ENCODE measurements around the gene TACC2.

Gene TACC2

GRCh38 chr10:122096705-122097104 lies 107.7 kb downstream of the TACC2 start:
- no peak overlapping the region for H3K27ac ChIP-seq (ENCODE audit: low read depth, low read length, poor library complexity, severe bottlenecking)
- H3F3A ChIP-seq (ENCODE audit: insufficient read depth, low read length) = no peaks in the 10 kb centered on the region
- H3K4me1 ChIP-seq (ENCODE audit: insufficient read depth, low read length, severe bottlenecking) = no peaks in the 10 kb centered on the region
- H4K20me1 ChIP-seq (ENCODE audit: insufficient read depth, low read length) = no peaks in the 10 kb centered on the region
- H3K36me3 ChIP-seq (ENCODE audit: insufficient read depth, low read length) = no peaks in the 10 kb centered on the region
- H3K4me2 ChIP-seq (ENCODE audit: low read length) = no peak overlapping the region
- no peaks in the 10 kb centered on the region for H3K9me2 ChIP-seq (ENCODE audit: low read depth, low read length)
- no peaks in the 10 kb centered on the region for H3K9me3 ChIP-seq (ENCODE audit: low read length)
- H3K79me2 ChIP-seq (ENCODE audit: insufficient read depth, low read length) = no peaks in the 10 kb centered on the region
- no peak overlapping the region for H3K4me3 ChIP-seq (ENCODE audit: low read depth, low read length, poor library complexity, severe bottlenecking)
- H2AFZ ChIP-seq (ENCODE audit: low read length) = no peak overlapping the region
- H3K9ac ChIP-seq (ENCODE audit: low read length) = no peak overlapping the region
- no peaks in the 10 kb centered on the region for H3K27me3 ChIP-seq (ENCODE audit: insufficient read depth, low read length)
- TF ChIP-seq CTCF (IDR thresholded peaks at IDR 0.05; ENCODE audit: low read length) = no peak

- Histone ChIP-seq H3K4me1 (ENCODE audit: insufficient read depth, low read length, severe bottlenecking) (no peaks in the 10 kb centered on the region), H3K27me3 (ENCODE audit: insufficient read depth, low read length) (0 out of 2 replicates have a peak, but pooled peaks cover 4% of the 10 kb centered on the region), H3K9ac (ENCODE audit: low read length) (no peak overlapping the region), H4K20me1 (ENCODE audit: insufficient read depth, low read length) (no peaks in the 10 kb centered on the region), H3K9me2 (ENCODE audit: low read depth, low read length) (no peaks in the 10 kb centered on the region), H3K36me3 (ENCODE audit: insufficient read depth, low read length) (no peaks in the 10 kb centered on the region), H3K4me3 (ENCODE audit: low read depth, low read length, poor library complexity, severe bottlenecking) (no peak overlapping the region), H3K9me3 (ENCODE audit: low read length) (no peaks in the 10 kb centered on the region), H3K27ac (ENCODE audit: low read depth, low read length, poor library complexity, severe bottlenecking) (no peak overlapping the region), H3K79me2 (ENCODE audit: insufficient read depth, low read length) (no peaks in the 10 kb centered on the region), H2AFZ (ENCODE audit: low read length) (no peak overlapping the region), H3F3A (ENCODE audit: insufficient read depth, low read length) (no peaks in the 10 kb centered on the region), H3K4me2 (ENCODE audit: low read length) (no peak overlapping the region)
- no peak for TF ChIP-seq EZH2 (IDR thresholded peaks at IDR 0.05; ENCODE audit: borderline replicate concordance, low read length)
- no peak for TF ChIP-seq CTCF (IDR thresholded peaks at IDR 0.05; ENCODE audit: low read length)
These were observed 109.0 kb downstream of the TACC2 start for GRCh38 chr10:122097935-122098334.

GRCh38 chr10:122098924-122099323 lies 110.0 kb downstream of the TACC2 start:
- Histone ChIP-seq H3K79me2 (ENCODE audit: insufficient read depth, low read length) (no peaks in the 10 kb centered on the region), H3K4me3 (ENCODE audit: low read depth, low read length, poor library complexity, severe bottlenecking) (no peak overlapping the region), H3K4me1 (ENCODE audit: insufficient read depth, low read length, severe bottlenecking) (no peaks in the 10 kb centered on the region), H3K36me3 (ENCODE audit: insufficient read depth, low read length) (no peaks in the 10 kb centered on the region), H2AFZ (ENCODE audit: low read length) (no peak overlapping the region), H3K4me2 (ENCODE audit: low read length) (no peak overlapping the region), H3K27me3 (ENCODE audit: insufficient read depth, low read length) (0 out of 2 replicates have a peak, but pooled peaks cover 4% of the 10 kb centered on the region), H3K9me3 (ENCODE audit: low read length) (no peaks in the 10 kb centered on the region), H3F3A (ENCODE audit: insufficient read depth, low read length) (no peaks in the 10 kb centered on the region), H4K20me1 (ENCODE audit: insufficient read depth, low read length) (no peaks in the 10 kb centered on the region), H3K9ac (ENCODE audit: low read length) (no peak overlapping the region), H3K27ac (ENCODE audit: low read depth, low read length, poor library complexity, severe bottlenecking) (no peak overlapping the region), H3K9me2 (ENCODE audit: low read depth, low read length) (no peaks in the 10 kb centered on the region)
- no peak for TF ChIP-seq CTCF (IDR thresholded peaks at IDR 0.05; ENCODE audit: low read length)
- no peak for TF ChIP-seq EZH2 (IDR thresholded peaks at IDR 0.05; ENCODE audit: borderline replicate concordance, low read length)
